GM21723 (cell line): ENCODE measurements around the gene JKAMP.

Experiments
- ATAC-seq: cut with Tn5 transposase; IDR thresholded peaks from one replicate; pipeline ENCODE4 v1.9.1; 2021; ENCODE audit warnings: mild to moderate bottlenecking, moderate library complexity; ENCODE audit not compliant: unreplicated experiment

Gene JKAMP

GRCh38 chr14:59480166-59480565 is 4.2 kb upstream of the JKAMP start:
- no peak for ATAC-seq

GRCh38 chr14:59481407-59481806 is 2.9 kb upstream of the JKAMP start:
- no peak for ATAC-seq

GRCh38 chr14:59481871-59482540 is 2.3 kb upstream of the JKAMP start:
- no peak for ATAC-seq

- no peak for ATAC-seq
Measured at GRCh38 chr14:59482541-59483331, 1.6 kb upstream of the JKAMP start.

GRCh38 chr14:59483363-59483762 is 954 bp upstream of the JKAMP start:
- ATAC-seq, result no peak

- peak; percentile 55 for ATAC-seq
Measured at GRCh38 chr14:59484639-59485175, 390 bp downstream of the JKAMP start.

- ATAC-seq, result no peak
Measured at GRCh38 chr14:59490756-59491155, 6.4 kb downstream of the JKAMP start.

- ATAC-seq, result no peak
Measured at GRCh38 chr14:59492384-59492783, 8.1 kb downstream of the JKAMP start.

- no peak for ATAC-seq
Measured at GRCh38 chr14:59500732-59501131, 16.4 kb downstream of the JKAMP start.

GRCh38 chr14:59503256-59503655 is 18.9 kb downstream of the JKAMP start:
- no peak for ATAC-seq

GRCh38 chr14:59507063-59507751 is 22.9 kb downstream of the JKAMP start:
- ATAC-seq, result peak; percentile 84

GRCh38 chr14:59507752-59508103 is 23.4 kb downstream of the JKAMP start:
- no peak for ATAC-seq

- ATAC-seq, result no peak
Measured at GRCh38 chr14:59509101-59509500, 24.8 kb downstream of the JKAMP start.

GRCh38 chr14:59510001-59510400 is 25.7 kb downstream of the JKAMP start:
- ATAC-seq, result no peak

GRCh38 chr14:59510966-59511365 is 26.6 kb downstream of the JKAMP start:
- no peak for ATAC-seq

GRCh38 chr14:59511916-59512575 is 27.7 kb downstream of the JKAMP start:
- no peak for ATAC-seq

- no peak for ATAC-seq
Measured at GRCh38 chr14:59520224-59520623, 35.9 kb downstream of the JKAMP start.

GRCh38 chr14:59529189-59529588 is 44.9 kb downstream of the JKAMP start:
- ATAC-seq, result no peak

- ATAC-seq, result no peak
Measured at GRCh38 chr14:59530349-59530748, 46.0 kb downstream of the JKAMP start.

- no peak for ATAC-seq
Measured at GRCh38 chr14:59532419-59532818, 48.1 kb downstream of the JKAMP start.

- no peak for ATAC-seq
Measured at GRCh38 chr14:59534361-59534987, 50.2 kb downstream of the JKAMP start.
